ENCODE results near the gene MICU1. TPM values are rescaled to one million over a fixed set of nuclear protein-coding genes. Genes with fewer than 3 reads are reported as not detected.
"Not testable (repeated sequence)": the region's sequence is repeated elsewhere in the genome, so short reads cannot be mapped to it uniquely, and the experiment has no call there.

MICU1 gene
- total RNA-seq, 2 donors from 2014 or later, result 42.8 to 49.6 TPM

- ATAC-seq (no peak), DNase-seq (ENCODE audit: low spot score in 2 of 2) (no peak)
- H3K27ac Mint-ChIP-seq, result no peak overlapping the region
- peaks cover 12 to 17% of the 10 kb centered on the region in 2 donors for H3K36me3 Mint-ChIP-seq
- peaks cover 4 to 6% of the 10 kb centered on the region in 2 donors for H3K9me3 Mint-ChIP-seq
Measured at GRCh38 chr10:72417971-72418370, 207.9 kb downstream of the MICU1 start.

DNA sequence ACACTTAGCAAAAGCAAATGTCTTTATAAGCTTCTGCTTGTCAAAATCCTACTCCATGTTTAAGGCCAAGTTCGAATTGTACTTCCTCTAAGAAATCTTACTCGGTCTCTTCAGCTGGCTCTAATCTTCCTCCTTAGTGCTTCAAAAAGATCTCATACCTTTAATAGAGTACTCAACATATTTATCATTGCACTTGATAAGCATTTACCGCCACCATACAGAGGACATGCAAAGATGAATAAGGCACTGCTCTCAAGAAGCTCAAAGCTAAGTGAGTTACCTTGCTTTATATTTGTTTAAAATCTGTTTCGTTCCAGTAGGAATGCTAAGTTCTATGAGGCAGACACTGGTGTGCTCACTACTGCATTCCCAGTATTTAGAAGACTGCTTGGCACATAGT is 209.2 kb downstream of the MICU1 start:
- H3K27ac Mint-ChIP-seq, result no peak overlapping the region
- no peak for ATAC-seq
- H3K36me3 Mint-ChIP-seq, result peaks cover 3 to 5% of the 10 kb centered on the region in 2 donors
- DNase-seq (ENCODE audit: low spot score in 2 of 2), result no peak
- H3K9me3 Mint-ChIP-seq, result peaks cover 4% of the 10 kb centered on the region in 2 donors

GRCh38 chr10:72414642-72415041 is 211.2 kb downstream of the MICU1 start:
- Mint-ChIP-seq H3K27ac (no peak overlapping the region), H3K36me3 (peaks cover 0 to 4% of the 10 kb centered on the region in 2 donors), H3K9me3 (peaks cover 4% of the 10 kb centered on the region in 2 donors)
- ATAC-seq (no peak), DNase-seq (ENCODE audit: low spot score in 2 of 2) (no peak)

DNA sequence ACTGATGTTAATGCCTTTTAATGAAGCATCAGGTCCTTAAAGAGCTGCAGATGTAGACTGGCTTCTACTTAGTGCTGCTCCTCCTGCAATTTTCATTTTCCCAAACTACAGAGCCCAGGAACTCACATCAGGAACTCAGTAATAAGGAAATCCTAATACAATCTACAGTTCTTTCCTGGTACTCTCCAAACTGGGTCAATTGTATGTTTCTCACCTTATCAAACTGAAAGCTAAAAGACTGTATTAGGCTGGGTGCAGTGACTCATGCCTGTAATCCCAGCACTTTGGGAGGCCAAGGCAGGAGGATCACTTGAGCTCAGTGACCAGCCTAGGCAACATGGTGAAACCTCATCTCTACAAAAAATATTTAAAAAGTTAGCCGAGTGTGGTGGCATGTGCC is 216.7 kb downstream of the MICU1 start:
- ATAC-seq, result no peak
- Mint-ChIP-seq H3K9me3 (no peaks in the 10 kb centered on the region), H3K36me3 (peaks cover 0 to 4% of the 10 kb centered on the region in 2 donors), H3K27ac (no peak overlapping the region)
- DNase-seq (ENCODE audit: low spot score in 2 of 2), result no peak

DNA sequence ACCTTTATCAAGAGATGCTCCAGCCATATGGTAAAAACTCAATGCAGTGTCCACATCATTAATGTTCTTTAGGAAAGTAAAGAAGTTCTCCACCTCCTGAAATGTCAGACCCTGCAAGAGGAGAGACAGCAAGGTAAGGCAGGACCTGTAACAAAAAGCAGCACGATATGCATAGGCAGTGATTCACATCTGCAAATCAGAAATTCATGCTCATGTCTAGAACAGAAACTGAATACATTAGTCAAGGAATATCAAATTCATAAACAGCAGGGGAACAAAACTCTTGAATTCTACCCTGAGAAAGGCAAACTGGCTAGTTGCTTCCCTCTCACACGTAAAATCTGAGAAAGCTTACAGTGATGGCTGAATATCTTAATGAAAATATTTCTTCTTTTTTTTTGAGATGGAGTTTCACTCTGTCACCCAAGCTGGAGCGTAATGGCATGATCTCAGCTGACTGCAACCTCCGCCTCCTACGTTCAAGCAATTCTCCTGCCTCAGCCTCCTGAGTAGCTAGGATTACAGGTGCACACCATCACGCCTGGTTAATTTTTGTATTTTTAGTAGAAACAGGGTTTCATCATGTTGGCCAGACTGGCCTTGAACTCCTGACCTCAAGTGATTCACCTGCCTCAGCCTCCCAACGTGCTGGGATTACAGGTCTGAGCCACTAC is 217.8 kb downstream of the MICU1 start:
- H3K36me3 Mint-ChIP-seq, result peaks cover 0 to 4% of the 10 kb centered on the region in 2 donors
- ATAC-seq (no peak), DNase-seq (ENCODE audit: low spot score in 2 of 2) (no peak)
- no peaks in the 10 kb centered on the region for H3K9me3 Mint-ChIP-seq
- no peak overlapping the region for H3K27ac Mint-ChIP-seq

DNA sequence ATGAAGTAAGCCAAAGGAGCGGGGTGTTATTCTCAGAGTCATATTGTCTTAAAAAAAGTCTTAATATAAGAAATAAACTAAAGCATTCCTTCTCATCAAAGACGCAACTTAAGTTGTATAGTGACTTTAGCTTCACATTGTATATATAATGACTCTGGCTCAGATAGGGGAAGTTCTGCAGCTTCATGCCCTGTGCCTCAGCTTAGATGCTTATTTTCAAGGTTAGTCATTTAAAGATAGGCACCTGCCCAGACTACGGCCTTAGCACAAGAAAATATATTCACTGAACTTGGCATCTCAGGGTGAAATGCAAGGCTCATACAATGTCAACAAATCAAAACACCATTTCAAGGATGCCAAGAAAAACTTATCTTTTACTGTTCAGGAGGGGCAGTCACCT is 218.4 kb downstream of the MICU1 start:
- no peaks in the 10 kb centered on the region for H3K9me3 Mint-ChIP-seq
- H3K36me3 Mint-ChIP-seq, result peaks cover 0 to 4% of the 10 kb centered on the region in 2 donors
- DNase-seq (ENCODE audit: low spot score in 2 of 2) (no peak), ATAC-seq (no peak)
- no peak overlapping the region for H3K27ac Mint-ChIP-seq

- H3K27ac Mint-ChIP-seq; ATAC-seq; DNase-seq (ENCODE audit: low spot score in 2 of 2); H3K9me3 Mint-ChIP-seq; H3K36me3 Mint-ChIP-seq: not testable (repeated sequence)
Measured at GRCh38 chr10:72395581-72395980, 230.3 kb downstream of the MICU1 start.

DNA sequence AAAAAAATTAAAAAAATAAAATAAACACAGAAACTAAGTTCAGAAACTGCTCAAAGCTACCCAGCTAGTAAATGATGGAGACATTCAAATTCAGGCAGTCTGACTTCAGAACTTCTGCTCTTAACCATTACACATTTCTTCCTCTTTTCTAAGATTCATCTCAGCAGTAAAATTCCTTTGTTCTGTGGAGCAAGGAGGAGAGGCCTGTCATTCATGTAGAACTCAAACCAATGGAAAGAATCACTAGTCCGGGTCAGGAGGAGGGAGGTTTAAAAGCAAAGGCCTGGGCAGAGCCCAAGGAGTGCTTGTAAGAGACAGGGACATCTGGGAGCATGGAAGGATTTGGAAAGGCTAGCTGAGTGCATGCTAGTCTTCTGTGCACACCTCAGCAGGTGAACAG is 233.3 kb downstream of the MICU1 start:
- peak overlapping the region in 1 of 2 donors; percentile 12 for H3K27ac Mint-ChIP-seq
- no peak for DNase-seq (ENCODE audit: low spot score in 2 of 2)
- ATAC-seq, result no peak
- H3K9me3 Mint-ChIP-seq, result no peaks in the 10 kb centered on the region
- peaks cover 0 to 6% of the 10 kb centered on the region in 2 donors for H3K36me3 Mint-ChIP-seq

GRCh38 chr10:72390764-72391163 is 235.1 kb downstream of the MICU1 start:
- H3K27ac Mint-ChIP-seq, result no peak overlapping the region
- H3K9me3 Mint-ChIP-seq, result no peaks in the 10 kb centered on the region
- H3K36me3 Mint-ChIP-seq, result no peaks in the 10 kb centered on the region
- no peak for DNase-seq (ENCODE audit: low spot score in 2 of 2)
- no peak for ATAC-seq

GRCh38 chr10:72389716-72390115 is 236.2 kb downstream of the MICU1 start:
- ATAC-seq (no peak), DNase-seq (ENCODE audit: low spot score in 2 of 2) (no peak)
- H3K27ac Mint-ChIP-seq, result no peak overlapping the region
- no peaks in the 10 kb centered on the region for H3K9me3 Mint-ChIP-seq
- H3K36me3 Mint-ChIP-seq, result no peaks in the 10 kb centered on the region

DNA sequence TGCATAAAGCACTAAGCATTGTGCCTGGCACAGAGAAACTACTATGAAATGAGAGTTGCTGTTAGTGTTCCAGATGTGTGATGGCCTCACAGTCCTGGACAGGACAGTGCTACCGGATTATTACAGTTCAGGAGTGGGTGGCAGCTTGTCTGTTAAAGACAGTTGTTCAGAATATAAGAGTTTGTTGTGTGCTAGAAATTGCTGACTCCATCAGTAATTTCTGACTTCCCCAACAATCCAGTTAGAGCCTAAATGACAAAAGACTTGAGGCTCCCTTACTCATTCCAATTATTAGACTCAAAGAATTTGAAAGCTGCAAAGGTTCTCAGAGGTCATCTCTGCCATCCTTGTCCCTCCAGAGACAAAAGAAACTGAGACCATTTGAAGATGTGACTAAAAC is 236.9 kb downstream of the MICU1 start:
- H3K36me3 Mint-ChIP-seq, result no peaks in the 10 kb centered on the region
- no peak for ATAC-seq
- DNase-seq (ENCODE audit: low spot score in 2 of 2), result no peak
- H3K27ac Mint-ChIP-seq, result no peak overlapping the region
- H3K9me3 Mint-ChIP-seq, result no peaks in the 10 kb centered on the region

DNA sequence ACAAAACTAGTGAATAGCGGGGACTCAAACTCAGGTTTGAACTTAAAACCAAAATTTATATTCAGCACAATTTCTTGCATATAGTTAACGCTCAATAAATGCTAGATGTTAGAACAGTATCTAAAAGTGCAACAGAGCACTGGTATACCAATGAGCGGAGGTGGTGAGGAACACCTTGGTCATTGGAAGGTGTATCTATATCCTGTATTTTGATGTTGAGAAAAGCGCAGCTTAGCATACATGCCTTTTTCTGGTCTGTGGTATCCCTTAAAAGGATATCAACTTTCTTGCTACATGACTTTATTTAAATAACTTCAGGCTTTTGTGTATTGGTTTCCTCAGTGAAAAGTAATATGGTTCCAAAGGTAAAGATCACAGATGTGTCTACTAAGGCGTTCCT is 237.8 kb downstream of the MICU1 start:
- ATAC-seq, result no peak
- H3K27ac Mint-ChIP-seq, result no peak overlapping the region
- H3K36me3 Mint-ChIP-seq, result no peaks in the 10 kb centered on the region
- H3K9me3 Mint-ChIP-seq, result no peaks in the 10 kb centered on the region
- DNase-seq (ENCODE audit: low spot score in 2 of 2), result no peak

GRCh38 chr10:72386916-72387586 is 238.8 kb downstream of the MICU1 start:
- DNase-seq (ENCODE audit: low spot score in 2 of 2) (no peak), ATAC-seq (no peak)
- Mint-ChIP-seq H3K36me3 (no peaks in the 10 kb centered on the region), H3K9me3 (no peaks in the 10 kb centered on the region), H3K27ac (no peak overlapping the region)

DNA sequence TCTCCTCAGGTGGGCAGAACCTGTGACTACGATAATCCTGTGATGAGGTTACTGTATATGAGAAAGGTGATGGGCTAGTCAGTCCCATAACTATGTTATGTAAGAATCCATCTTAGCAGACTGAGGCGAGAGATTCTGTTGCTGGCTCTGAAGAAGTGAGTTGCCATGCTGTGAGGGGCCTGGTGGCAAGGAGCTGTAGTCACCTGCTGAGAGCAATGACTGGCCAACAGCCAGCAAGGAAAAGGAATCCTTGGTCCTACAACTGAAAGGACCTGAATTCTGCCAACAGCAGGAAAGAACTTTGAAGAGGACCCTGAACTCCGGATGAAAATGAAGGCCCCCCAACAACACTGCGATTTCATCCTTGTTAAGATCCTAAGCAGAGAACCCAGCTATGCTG is 240.2 kb downstream of the MICU1 start:
- Mint-ChIP-seq H3K27ac (no peak overlapping the region), H3K9me3 (no peaks in the 10 kb centered on the region), H3K36me3 (no peaks in the 10 kb centered on the region)
- DNase-seq (ENCODE audit: low spot score in 2 of 2) (no peak), ATAC-seq (no peak)

- not testable (repeated sequence) for H3K9me3 Mint-ChIP-seq, ATAC-seq
Measured at GRCh38 chr10:72384982-72385381, 240.9 kb downstream of the MICU1 start.

DNA sequence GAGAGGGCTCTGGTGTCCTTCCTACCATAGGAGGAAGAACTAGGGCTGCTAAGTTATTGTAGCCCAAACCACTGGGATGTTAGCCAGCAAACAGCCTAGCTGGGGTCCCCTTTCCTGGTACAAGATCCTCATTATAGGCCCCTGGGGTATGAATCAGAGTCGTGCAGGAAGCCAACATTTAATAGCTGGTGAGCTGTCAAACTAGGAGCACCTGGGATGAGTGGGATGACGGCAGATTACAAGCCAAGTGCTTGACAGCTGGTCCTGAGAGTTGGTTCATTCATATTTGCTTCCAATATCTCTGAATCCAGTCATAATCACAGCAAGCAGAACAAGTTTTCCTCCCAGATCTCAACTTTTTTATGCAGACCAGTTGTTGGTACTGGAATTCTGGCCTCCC is 246.1 kb downstream of the MICU1 start:
- no peaks in the 10 kb centered on the region for H3K9me3 Mint-ChIP-seq
- H3K36me3 Mint-ChIP-seq, result no peaks in the 10 kb centered on the region
- H3K27ac Mint-ChIP-seq, result no peak overlapping the region
- ATAC-seq, result no peak
- DNase-seq (ENCODE audit: low spot score in 2 of 2), result no peak

More at GRCh38 chr10:72384982-72385381, 240.9 kb downstream of the MICU1 start:
- H3K36me3 Mint-ChIP-seq; DNase-seq (ENCODE audit: low spot score in 2 of 2): not testable (repeated sequence)
- H3K27ac Mint-ChIP-seq, result peak overlapping the region in 1 of 2 donors; percentile 66

DNA sequence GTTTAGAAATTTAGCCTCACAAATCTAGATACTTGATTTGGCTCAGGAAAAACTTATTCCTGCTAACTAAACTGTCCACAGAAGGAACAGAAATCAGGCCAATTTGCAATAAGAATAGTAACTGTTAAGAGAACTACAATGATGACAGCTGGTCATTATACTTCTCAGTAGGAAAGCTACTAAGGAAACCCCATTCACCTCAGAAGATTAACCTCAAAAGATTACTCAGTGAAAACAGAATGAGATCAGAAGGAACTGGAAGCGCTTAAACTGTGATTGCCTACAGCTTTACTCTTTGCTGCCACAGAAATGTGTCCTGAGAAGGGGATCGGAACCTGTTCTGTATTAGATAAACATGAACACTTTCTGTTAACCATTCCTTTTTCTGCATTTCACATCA is 246.8 kb downstream of the MICU1 start:
- no peak overlapping the region for H3K27ac Mint-ChIP-seq
- no peaks in the 10 kb centered on the region for H3K36me3 Mint-ChIP-seq
- DNase-seq (ENCODE audit: low spot score in 2 of 2), result no peak
- ATAC-seq, result peak; percentile 45 to 73
- no peaks in the 10 kb centered on the region for H3K9me3 Mint-ChIP-seq

DNA sequence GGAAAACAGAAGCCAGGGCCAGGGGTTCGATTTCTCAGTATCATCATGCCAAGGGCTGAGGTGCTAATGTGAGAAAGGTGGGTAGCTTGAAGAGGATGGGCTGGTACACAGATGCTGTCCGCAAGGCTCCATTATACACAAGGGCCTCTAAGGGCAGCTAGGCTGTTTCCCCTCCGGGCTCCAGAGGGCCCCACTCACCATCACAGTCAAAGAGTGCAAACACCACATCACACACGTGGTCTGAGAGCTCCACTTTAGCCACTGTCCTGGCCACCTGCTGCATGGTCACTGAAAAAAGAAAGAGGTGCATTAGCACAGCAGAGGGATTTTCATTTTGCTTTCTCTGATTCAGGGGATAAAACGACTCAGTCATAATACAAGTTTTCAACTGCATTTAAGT is 250.3 kb downstream of the MICU1 start:
- ATAC-seq, result no peak
- Mint-ChIP-seq H3K27ac (peak overlapping the region in 1 of 2 donors; percentile 65), H3K36me3 (no peaks in the 10 kb centered on the region), H3K9me3 (no peaks in the 10 kb centered on the region)
- no peak for DNase-seq (ENCODE audit: low spot score in 2 of 2)
